Lung microvascular endothelial cell (primary cell): ENCODE data around the gene RBPMS2. TPM values are rescaled to one million over a fixed set of nuclear protein-coding genes. Genes with fewer than 3 reads are reported as not detected.
A peak's percentile ranks its signal among the peaks of the same experiment; 100 is the strongest.

Experiments
- DNase-seq, 2 donors: peaks; one replicate each; pipeline versions ENCODE4 v3.0.0 to v3.0.0-alpha.2; 2010; ENCODE audit warnings: low read depth in 2 of 2
- total RNA-seq: library from RNA; depleted of rRNA; stranded (reverse); fragments of >200 nt; gene quantifications from 2 replicates; pipeline ENCODE4 v1.2.1, GENCODE V29; 2014

RBPMS2 gene
- total RNA-seq, 1 donor from 2014 or later, result under 0.01 TPM

DNA sequence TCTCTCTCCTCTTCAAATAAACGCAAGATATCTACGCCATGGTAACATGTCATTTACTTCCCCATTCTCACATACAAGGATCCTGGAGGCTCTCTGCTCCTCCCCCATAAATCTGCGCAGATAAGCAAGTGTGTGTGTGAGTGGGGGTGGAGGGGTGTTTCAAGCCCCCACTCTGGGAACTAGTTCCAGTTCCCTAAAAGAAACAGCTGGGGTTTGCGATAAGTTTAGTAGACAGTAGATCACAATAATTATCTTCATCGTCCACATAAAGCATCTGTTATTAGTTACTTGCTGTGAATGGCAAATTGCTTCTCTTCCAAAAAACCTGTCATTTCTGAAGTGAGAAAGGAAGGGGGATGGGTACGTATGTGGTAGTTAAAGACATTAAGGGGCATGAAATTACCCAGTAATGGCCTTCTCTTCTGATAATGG lies 79.8 kb downstream of the RBPMS2 start:
- DNase-seq, result no peak

DNA sequence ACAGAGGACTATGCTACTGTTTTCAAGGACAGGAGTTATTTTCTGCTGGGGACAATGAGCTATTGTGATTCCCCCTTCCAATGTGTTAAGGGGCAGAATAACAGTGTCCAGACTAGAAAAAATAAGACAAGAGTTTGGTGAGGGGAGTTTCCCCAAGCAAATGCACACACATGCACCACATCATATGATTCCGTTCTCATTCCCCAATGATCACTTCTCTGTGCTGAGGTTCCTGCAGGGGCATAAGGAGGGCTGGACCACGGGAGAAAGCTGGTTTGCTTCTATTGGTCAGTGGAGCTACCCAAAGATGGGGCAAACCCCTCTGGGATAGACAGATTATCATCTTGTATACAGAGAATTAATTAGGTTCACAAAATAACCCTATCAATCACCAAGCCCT lies 80.6 kb downstream of the RBPMS2 start:
- DNase-seq, result no peak

GRCh38 chr15:64693134-64693533 lies 82.3 kb downstream of the RBPMS2 start:
- DNase-seq, result peak; percentile 55 to 85

DNA sequence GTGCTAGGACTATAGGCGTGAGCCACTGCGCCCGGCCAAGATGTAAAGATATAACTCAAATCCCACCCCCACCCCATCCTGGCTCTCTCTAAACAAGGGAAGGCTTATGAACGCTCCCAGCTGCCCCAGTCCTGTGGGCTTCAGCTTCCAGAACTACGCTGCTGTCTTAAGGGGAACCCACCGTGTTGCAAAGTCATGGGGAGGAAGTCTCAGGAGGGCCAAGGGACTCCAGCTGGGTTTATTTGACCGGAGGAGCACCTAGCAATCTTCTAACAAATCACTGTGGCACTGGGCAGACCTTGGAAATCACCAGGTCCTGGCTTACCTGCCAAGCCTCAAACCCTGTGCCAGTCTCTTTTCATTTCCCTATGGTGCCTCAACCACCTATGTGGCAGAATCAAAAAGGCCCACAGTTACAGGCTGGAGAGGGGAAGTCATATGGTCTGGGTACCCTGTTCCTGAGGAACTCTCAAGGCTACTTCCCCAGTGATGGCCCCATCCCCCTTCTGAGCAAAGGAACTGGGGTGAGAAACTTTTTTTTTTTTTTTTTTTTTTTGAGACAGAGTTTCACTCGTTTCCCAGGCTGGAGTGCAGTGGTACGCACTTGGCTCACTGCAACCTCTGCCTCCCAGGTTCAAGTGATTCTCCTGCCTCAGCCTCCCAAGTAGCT lies 83.4 kb downstream of the RBPMS2 start:
- no peak for DNase-seq

GRCh38 chr15:64690578-64691296 lies 84.7 kb downstream of the RBPMS2 start:
- DNase-seq, result no peak

DNA sequence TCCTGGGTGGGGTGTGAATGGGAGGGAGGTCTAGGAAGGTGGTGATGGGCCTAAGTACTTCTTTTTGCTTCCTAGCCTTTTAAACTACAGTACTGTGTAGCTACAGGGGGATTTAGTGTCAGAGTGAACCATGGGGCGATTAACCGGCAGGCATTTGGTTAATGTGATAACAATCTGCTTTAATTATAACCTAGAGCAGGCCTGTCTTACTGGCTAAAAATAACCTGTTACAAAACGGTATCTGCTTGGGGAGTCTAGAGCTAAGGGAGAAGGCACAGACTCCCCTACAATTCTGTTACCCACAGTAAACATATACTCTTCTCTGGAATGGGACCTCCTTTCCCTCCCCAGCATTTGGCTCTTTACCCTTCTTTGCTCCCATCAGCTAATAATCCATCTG lies 85.4 kb downstream of the RBPMS2 start:
- no peak for DNase-seq

Other genes with a start within 250 kb of the RBPMS2 start
- gene PIF1, start 50.1 kb upstream of the RBPMS2 start, total RNA-seq, result 1.8 and 5.4 TPM in 2 replicates
- 47.1 and 62.7 TPM in 2 replicates for gene PLEKHO2, start 66.3 kb upstream of the RBPMS2 start, total RNA-seq
- 3.0 and 3.7 TPM in 2 replicates for gene ANKDD1A, start 136.3 kb upstream of the RBPMS2 start, total RNA-seq
- gene SPG21, start 214.3 kb upstream of the RBPMS2 start, total RNA-seq, result 51.6 and 69.6 TPM in 2 replicates